Liver (tissue), 3 donors: Measurements from ENCODE around the gene EGR2.

Experiments used
- NR2F2 ChIP-seq: IDR thresholded peaks from 2 replicates; pipeline ENCODE4 v1.6.1; 2016; ENCODE audit warnings: antibody characterized with exemption
- RAD21 ChIP-seq, 2 donors: IDR thresholded peaks; 2 replicates each; pipeline ENCODE4 v1.6.1; 2016; ENCODE audit warnings: antibody characterized with exemption in 2 of 2, mild to moderate bottlenecking in 2 of 2
- YY1 ChIP-seq: IDR thresholded peaks from 2 replicates; pipeline ENCODE4 v1.6.1; 2016; ENCODE audit warnings: antibody characterized with exemption, mild to moderate bottlenecking
- TF ChIP-seq, protein P1 (sequence below): fragments of 150-350 bp; IDR thresholded peaks from 2 replicates; pipeline ENCODE4 v1.5.1; 2017; ENCODE audit warnings: improper control_type of control experiment, low read depth, low read length; ENCODE audit not compliant: missing input control
- donor health status: healthy.
- donor health status: healthy.

- TF ChIP-seq, protein P1, sequence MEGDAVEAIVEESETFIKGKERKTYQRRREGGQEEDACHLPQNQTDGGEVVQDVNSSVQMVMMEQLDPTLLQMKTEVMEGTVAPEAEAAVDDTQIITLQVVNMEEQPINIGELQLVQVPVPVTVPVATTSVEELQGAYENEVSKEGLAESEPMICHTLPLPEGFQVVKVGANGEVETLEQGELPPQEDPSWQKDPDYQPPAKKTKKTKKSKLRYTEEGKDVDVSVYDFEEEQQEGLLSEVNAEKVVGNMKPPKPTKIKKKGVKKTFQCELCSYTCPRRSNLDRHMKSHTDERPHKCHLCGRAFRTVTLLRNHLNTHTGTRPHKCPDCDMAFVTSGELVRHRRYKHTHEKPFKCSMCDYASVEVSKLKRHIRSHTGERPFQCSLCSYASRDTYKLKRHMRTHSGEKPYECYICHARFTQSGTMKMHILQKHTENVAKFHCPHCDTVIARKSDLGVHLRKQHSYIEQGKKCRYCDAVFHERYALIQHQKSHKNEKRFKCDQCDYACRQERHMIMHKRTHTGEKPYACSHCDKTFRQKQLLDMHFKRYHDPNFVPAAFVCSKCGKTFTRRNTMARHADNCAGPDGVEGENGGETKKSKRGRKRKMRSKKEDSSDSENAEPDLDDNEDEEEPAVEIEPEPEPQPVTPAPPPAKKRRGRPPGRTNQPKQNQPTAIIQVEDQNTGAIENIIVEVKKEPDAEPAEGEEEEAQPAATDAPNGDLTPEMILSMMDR = no peak
- no peak for TF ChIP-seq RAD21 (IDR thresholded peaks at IDR 0.05)
- TF ChIP-seq YY1 = no peak
- TF ChIP-seq NR2F2 = no peak
These were observed 14.5 kb upstream of the EGR2 start for GRCh38 chr10:62830679-62831078.
